Measurements from ENCODE around the gene MB21D2. TPM values are rescaled to one million over a fixed set of nuclear protein-coding genes. Genes with fewer than 3 reads are reported as not detected.
"Not testable (repeated sequence)": the region's sequence is repeated elsewhere in the genome, so short reads cannot be mapped to it uniquely, and the experiment has no call there.

The MB21D2 gene
- total and polyA plus RNA-seq, 9 donors: 4.5 to 13.9 (median 6.0) TPM

DNA sequence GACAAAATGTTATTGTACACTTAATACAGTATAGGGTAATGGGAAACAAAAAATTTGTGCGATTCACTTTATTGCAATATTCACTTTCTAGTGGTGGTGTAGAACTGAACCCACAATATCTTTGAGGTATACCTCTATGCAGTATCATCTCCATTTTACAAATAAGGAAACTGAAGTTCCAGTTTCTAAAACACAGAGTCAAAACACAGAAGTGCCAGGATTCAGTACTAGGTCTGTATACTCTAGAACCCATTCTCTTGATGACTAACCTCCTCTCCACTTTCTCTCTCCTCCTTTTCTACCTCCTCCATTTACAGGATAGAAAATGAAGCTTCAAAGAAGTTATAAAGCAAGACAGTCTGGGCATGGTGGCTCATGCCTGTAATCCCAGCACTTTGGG, 62.2 kb downstream of the MB21D2 start:
- H3K36me3 ChIP-seq: no peaks in the 10 kb centered on the region
- no peak for TF ChIP-seq CTCF (IDR thresholded peaks at IDR 0.05)
- TF ChIP-seq POLR2A (IDR thresholded peaks at IDR 0.05): no peak
- TF ChIP-seq EP300 (IDR thresholded peaks at IDR 0.05): no peak
- no peaks in the 10 kb centered on the region for H3K27me3 ChIP-seq
- H3K9me3 ChIP-seq: no peaks in the 10 kb centered on the region
- intact Hi-C loops (cut with DNase I): no loop called here
- WGBS, 3 donors: 95 to 100% (median 98%) methylated on average over 1 of the region's 1 CpG
- no peak for DNase-seq
- H3K4me1 ChIP-seq (ENCODE audit: insufficient read depth): peaks cover 5% of the 10 kb centered on the region
- no peak overlapping the region for H3K27ac ChIP-seq
- no peak overlapping the region for H3K4me3 ChIP-seq

GRCh38 chr3:192851821-192852372, 65.8 kb downstream of the MB21D2 start:
- DNase-seq: peak in 3 of 5 donors; percentile 25 to 48 (median 38)
- H3K4me3 ChIP-seq: no peak overlapping the region
- H3K4me1 ChIP-seq (ENCODE audit: insufficient read depth): peaks cover 5% of the 10 kb centered on the region
- TF ChIP-seq POLR2A (IDR thresholded peaks at IDR 0.05) (no peak), CTCF (IDR thresholded peaks at IDR 0.05) (no peak), EP300 (IDR thresholded peaks at IDR 0.05) (no peak)
- intact Hi-C loops (cut with DNase I): no loop called here
- H3K9me3 ChIP-seq: no peaks in the 10 kb centered on the region
- no peaks in the 10 kb centered on the region for H3K36me3 ChIP-seq
- H3K27ac ChIP-seq: no peak overlapping the region
- H3K27me3 ChIP-seq: no peaks in the 10 kb centered on the region
- WGBS, 3 donors: 47 to 59% (median 50%) methylated on average over 5 of the region's 5 CpGs

- no peak for DNase-seq
- H3K4me3 ChIP-seq: no peak overlapping the region
- peaks cover 5% of the 10 kb centered on the region for H3K4me1 ChIP-seq (ENCODE audit: insufficient read depth)
- H3K27me3 ChIP-seq: no peaks in the 10 kb centered on the region
- intact Hi-C loops (cut with DNase I): no loop called here
- H3K9me3 ChIP-seq: no peaks in the 10 kb centered on the region
- 85 to 89% (median 88%) methylated on average over 14 of the region's 14 CpGs for WGBS, 3 donors
- no peaks in the 10 kb centered on the region for H3K36me3 ChIP-seq
- TF ChIP-seq CTCF (IDR thresholded peaks at IDR 0.05): no peak
- TF ChIP-seq EP300 (IDR thresholded peaks at IDR 0.05): no peak
- TF ChIP-seq POLR2A (IDR thresholded peaks at IDR 0.05): no peak
- H3K27ac ChIP-seq: no peak overlapping the region
These were observed 67.1 kb downstream of the MB21D2 start for GRCh38 chr3:192850451-192850981.

DNA sequence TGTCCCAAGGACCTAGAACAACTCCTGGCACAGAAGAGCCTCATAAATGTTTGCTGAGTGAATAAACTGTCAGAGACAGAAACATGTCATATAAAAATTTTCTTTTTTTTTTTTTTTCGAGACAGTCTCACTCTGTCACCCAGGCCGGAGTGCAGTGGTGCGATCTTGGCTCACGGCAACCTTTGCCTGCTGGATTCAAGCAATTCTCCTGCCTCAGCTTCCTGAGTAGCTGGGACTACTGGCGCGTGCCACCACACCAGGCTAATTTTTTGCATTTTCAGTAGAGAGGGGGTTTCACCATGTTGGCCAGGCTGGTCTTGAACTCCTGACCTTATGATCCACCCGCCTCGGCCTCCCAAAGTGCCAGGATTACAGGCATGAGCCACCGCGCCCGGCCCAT, 67.8 kb downstream of the MB21D2 start:
- H3K4me3 ChIP-seq; H3K36me3 ChIP-seq; intact Hi-C loops (cut with DNase I); H3K4me1 ChIP-seq (ENCODE audit: insufficient read depth); H3K27ac ChIP-seq; H3K9me3 ChIP-seq; DNase-seq; H3K27me3 ChIP-seq: not testable (repeated sequence)
- 95 to 98% (median 97%) methylated on average over 11 of the region's 11 CpGs for WGBS, 3 donors

GRCh38 chr3:192848371-192849233, 69.1 kb downstream of the MB21D2 start:
- no peak overlapping the region for H3K27ac ChIP-seq
- no peaks in the 10 kb centered on the region for H3K9me3 ChIP-seq
- peaks cover 5% of the 10 kb centered on the region for H3K4me1 ChIP-seq (ENCODE audit: insufficient read depth)
- intact Hi-C loops (cut with DNase I): no loop called here
- DNase-seq: no peak
- no peaks in the 10 kb centered on the region for H3K27me3 ChIP-seq
- WGBS, 3 donors: 75 to 85% (median 81%) methylated on average over 11 of the region's 11 CpGs
- no peak for TF ChIP-seq POLR2A (IDR thresholded peaks at IDR 0.05)
- no peak for TF ChIP-seq CTCF (IDR thresholded peaks at IDR 0.05)
- no peak for TF ChIP-seq EP300 (IDR thresholded peaks at IDR 0.05)
- no peaks in the 10 kb centered on the region for H3K36me3 ChIP-seq
- no peak overlapping the region for H3K4me3 ChIP-seq
